NCI-H748 (cell line): ENCODE data around the gene MAPK14.
"Not testable (repeated sequence)": the region's sequence is repeated elsewhere in the genome, so short reads cannot be mapped to it uniquely, and the experiment has no call there.

Experiments used
- DNase-seq: peaks from one replicate; lab custom pipeline; 2025; ENCODE audit not compliant: unreplicated experiment; lab: John Stamatoyannopoulos, UW

Gene MAPK14

DNA sequence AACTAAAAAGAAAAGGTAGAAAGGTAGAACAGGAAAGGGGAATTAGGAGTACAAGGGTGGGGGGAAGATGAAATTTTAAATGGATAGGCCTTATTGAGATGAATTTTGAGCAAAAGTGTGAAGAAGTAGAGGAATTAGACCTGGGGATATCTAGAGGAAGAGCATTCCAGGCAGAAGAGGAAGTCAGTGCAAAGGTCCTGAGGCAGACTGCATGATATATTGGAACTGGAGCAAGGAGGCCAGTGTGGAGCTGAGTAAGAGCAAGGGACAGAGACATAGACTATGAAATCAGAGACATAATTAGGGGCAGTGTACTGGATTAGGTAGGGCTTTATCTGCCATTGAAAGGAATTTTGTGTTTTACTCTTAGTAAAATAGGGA lies 40.4 kb downstream of the MAPK14 start:
- DNase-seq = no peak

DNA sequence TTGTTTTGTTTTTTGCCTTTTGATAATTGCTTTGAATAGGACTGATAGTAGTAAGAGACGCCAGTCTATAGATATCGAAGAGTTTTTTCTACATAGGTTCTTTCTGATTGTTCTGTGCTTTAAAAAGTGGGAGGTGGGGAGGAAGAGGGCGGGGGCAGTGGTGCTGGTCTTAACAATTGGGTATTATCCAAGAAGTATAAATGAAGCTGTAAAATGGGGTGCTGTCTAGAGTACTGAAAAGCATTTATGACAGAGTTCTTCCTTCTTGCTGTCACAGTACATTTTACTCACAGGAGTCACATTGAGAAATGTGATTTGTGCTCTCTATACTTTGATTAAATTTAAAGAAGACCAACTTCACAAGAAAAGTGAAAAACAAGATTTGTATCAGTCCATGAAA lies 41.0 kb downstream of the MAPK14 start:
- DNase-seq = no peak

DNA sequence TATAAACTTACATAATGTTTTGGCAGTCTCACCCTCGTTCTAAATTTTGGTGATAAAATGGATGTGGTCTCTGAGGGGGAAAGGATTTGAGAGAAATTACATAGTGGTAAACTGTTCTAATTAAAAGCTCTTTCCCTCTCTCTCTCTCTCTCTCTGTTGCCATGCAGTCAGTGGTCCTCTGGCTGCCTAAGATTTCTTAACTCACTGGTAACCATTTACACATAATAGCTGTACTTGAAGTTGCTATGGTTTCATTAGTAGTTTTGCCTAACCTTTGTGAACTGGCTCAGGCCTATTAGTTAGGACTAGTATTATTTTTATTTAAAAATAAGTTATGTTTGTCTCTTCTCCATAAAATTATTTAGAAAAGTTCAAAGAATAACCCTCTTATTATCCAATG lies 42.0 kb downstream of the MAPK14 start:
- peak; percentile 18 for DNase-seq

DNA sequence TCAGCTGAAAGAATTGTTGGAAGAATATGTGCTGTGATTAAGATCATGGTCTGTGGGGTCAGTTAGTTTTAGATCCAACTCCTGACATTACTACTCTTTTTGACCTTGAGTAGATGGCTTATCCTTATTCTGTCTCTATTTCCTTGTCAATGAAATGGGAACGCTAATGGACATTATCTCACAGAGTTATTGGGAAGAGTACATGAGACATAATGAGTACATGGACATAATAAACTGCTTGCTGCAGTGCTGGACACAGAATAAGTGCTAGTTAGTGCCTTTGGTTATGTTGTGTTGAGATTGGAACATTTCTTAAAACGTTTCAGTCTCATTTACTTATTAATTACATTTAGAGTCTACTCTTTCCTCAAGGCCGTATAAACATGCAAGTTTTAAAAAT lies 42.6 kb downstream of the MAPK14 start:
- DNase-seq = no peak

DNA sequence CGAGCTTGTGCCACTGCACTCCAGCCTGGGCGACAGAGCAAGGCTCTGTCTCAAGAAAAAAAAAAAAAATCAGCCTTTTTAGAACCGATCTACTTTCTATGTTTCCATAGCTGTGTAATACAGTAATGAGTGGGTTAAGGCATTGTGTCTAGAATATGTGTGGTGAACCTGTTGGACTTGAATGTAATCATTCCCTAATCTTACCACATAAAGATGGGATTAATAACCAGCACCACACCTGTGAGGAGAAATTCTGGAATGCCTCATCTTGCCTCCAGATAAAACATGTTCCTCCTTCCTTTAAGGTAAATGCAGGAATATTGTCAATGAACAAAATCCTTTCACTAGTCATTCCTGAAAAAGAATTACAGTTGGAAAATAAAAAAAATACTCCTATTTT lies 43.7 kb downstream of the MAPK14 start:
- no peak for DNase-seq

- no peak for DNase-seq
Observed at GRCh38 chr6:36071714-36072113, 44.1 kb downstream of the MAPK14 start.

DNA sequence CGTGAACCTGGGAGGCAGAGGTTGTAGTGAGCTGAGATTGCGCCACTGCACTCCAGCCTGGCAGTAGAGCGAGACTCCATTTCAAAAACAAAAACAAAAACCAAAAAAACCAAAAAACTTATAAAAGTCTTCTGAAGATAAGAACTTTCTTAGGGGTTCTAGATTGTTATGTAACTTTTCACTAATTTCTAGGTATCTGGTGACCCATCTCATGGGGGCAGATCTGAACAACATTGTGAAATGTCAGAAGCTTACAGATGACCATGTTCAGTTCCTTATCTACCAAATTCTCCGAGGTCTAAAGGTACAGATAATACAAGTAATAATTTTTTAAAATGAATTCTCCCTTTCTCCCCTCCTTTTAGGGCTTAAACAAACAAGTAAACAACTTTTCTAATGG lies 45.1 kb downstream of the MAPK14 start:
- no peak for DNase-seq

DNA sequence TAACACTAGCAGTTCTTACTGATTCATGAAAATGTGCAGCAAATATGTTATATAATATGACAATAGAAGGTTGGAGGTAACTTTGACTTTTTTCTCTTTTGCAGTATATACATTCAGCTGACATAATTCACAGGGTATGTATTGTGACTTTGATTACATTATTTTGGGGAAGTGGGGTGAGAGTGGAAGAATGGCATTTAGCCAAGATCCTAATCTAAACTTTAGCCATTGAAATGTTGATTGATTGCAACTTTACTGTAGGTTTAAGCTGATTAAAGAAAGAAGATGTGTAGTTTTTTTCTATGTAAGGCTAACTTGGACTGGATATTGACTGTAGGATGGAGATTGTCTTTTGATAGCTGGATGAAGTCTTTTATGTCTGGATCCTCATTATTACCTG lies 46.0 kb downstream of the MAPK14 start:
- no peak for DNase-seq

DNA sequence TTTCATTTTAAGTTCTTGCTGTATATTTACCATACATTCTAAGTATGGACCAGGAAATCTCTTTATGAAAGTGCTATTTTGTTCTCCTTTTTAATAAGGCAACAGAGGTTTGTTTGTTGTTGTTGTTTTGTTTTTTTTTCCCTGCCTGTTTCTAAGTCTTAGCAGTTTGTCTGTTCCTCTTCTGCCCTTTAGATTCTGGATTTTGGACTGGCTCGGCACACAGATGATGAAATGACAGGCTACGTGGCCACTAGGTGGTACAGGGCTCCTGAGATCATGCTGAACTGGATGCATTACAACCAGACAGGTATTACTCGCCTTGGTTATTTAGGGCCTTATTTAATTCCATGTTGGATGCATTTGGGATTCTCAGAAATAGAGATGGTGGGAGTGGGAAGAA lies 48.0 kb downstream of the MAPK14 start:
- DNase-seq = no peak

DNA sequence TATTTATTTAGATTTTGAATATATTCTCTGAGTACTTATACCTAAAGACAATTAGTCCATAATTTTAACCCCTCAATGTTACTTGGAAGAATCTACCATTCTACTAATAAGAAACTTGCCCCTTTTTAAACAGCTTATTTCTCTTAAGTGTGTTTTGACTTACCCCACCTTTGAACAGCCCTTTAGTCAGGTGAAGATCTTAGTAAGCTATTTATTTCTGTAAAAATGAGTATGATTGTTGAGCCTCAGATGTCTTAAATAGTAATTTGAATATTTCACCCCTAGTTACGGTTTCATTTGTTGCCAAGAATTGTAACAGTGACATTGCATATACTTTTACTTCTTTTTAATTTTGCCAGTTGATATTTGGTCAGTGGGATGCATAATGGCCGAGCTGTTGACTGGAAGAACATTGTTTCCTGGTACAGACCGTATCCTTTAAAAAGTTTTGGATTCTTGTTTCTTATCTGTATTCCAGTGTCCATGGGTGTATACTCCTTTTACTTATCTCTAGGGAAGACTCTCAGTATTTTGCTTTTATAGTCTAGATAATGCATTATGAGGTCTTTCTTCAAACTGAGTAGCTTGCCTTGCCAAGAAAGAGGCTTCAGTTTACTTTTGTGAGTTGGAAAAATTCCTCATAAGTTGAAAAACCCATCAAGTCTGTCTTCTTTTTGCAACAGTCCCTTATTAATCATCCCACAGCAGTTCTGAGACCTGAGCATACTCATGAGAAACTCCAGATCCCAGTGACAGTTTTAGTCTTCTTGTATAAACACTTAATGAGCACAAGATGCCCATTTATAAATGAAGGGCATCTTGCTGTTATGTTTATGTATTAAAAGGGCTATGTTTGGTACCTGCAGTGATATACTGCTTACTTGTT lies 48.8 kb downstream of the MAPK14 start:
- DNase-seq = no peak

- DNase-seq = no peak
Observed at GRCh38 chr6:36078159-36078558, 50.6 kb downstream of the MAPK14 start.

DNA sequence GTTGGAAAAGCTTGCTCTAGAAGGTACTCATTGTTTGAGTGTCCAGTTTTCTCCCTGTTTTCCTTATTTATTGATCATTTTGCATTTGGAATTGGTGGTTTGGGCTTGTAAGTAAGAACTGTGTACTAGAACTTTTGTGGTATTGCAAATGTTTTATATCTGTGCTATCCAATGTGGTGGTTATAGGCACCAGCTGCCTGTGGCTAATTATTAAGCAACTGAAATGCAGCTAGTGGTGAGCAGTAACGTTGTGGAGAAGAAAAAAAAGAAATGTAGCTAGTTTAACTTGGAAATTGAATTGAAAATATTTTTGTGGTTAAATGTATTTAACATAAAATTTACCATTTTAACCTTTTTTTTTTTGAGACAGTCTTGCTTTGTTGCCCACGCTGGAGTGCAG lies 52.0 kb downstream of the MAPK14 start:
- DNase-seq = no peak

DNA sequence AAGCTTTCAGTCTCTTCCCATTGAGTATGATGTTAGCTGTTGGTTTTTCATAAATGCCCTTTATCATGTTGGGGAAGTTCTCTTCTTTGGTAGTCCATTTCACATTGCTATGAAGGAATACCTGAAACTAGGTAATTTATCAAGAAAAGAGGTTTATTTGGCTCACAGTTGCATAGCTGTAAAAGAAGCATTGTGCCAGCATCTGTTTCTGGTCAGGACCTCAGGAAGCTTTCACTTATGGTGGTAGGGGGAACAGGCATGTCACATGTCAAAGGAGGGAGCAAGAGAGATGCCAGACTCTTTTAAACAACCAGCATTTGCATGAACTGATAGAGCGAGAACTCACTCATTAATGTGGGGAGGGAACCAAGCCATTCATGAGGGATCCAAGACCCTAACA lies 54.7 kb downstream of the MAPK14 start:
- no peak for DNase-seq

- DNase-seq = no peak
Observed at GRCh38 chr6:36083446-36083845, 55.8 kb downstream of the MAPK14 start.

- not testable (repeated sequence) for DNase-seq
Observed at GRCh38 chr6:36088204-36088603, 60.6 kb downstream of the MAPK14 start.

DNA sequence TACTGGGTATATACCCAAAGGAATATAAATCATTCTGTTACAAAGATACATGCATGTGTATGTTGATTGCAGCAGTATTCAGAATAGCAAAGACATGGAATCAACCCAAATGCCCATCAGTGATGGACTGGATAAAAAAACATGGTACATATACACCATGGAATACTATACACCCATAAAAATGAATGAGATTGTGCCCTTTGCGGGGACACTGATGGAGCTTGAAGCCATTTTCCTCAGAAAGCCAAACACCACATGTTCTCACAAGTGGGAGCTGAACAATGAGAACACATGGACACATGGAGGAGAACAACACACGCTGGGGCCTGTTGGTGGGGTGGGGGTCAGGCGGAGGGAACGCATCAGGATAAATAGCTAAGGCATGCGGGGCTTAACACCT lies 61.4 kb downstream of the MAPK14 start:
- no peak for DNase-seq

DNA sequence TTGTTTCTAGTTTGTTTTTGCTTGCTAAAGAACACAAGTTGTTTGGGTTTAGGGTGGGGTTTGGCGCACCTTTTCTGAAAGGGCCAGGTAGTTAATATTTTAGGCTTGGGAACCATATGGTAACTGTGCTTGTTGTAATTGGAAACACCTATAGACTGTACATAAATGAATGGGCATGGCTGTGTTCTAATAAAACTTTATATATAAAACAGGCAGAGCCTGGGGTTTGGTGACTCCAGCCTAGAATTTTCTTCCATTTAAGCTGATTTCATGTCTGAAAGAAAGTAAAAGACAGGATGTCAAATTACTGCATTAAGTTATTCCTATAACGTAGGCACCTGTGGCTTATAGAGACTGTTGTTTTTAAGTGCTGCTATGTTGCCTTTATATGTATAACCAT lies 66.6 kb downstream of the MAPK14 start:
- DNase-seq = no peak

DNA sequence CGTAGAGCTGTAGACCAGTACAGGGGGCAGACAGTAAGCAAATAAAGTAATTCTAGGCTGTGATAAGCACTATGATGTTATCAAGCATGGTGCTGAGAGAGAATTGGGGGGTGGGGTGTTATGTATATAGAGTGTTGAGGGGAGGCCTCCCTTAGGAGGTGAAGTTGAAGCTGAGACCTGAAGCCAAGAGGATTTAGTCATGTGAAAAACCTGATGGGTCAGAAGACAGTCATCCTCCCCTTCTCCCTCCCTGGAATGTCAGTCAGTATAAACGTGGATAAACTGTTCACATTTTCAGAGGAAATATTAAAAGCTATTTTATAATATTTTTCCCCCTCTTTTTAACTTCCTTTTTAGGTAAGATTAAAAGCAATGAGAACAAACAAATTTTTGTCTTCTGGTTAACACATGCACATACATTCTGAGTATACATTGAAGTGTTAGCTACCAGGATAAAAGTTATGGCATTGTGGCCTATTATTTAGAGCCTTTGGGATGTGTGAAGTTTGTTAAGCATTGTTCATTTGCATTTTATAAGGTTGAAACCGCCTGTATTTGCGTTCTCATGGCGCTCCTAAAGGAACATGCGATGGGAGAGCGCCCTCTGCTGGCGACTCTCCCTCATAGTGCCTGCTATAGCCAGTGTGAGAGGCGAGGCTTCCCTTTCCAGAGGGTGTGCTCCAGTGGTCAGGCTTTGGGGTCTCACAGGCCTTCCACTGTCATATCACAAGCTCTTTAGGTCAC lies 67.3 kb downstream of the MAPK14 start:
- peak; percentile 79 for DNase-seq

DNA sequence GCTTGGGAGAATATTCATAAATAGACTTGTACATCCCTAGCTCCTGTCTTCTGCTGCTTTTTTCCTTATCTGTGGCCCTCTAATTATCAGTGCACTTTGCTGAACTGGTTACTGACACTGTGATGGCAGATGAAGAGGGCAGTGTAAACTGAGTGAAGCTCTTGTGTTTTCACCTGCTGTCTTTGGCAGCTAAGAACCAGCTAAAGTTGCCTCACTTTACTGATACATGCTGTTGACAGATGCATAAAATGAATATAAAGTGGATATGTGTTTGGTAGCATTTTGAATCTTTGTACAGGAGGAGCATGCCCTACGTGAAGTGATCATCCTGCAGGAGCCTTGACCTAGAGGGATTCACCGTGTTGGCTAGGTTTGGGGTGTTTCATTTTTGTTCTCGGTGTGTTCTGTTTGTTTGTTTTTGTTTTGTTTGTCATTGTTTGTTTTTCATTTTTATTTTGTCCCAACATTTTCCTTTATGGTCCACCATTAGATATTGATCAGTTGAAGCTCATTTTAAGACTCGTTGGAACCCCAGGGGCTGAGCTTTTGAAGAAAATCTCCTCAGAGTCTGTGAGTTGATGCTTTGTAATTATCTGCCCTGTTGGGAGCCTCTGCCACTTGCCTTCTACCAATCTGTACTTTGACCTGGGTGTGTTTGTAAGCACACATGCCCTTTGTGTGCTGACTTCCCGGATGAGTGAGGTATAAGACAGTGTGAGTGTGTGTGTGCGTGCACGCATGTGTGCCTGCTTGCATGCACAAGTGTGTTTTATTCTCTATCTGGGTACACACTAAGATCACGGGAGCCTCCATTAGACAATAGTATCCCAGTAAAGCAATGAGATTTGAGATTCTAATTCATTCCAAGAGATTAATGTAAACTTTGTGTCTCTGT lies 68.1 kb downstream of the MAPK14 start:
- DNase-seq = no peak

DNA sequence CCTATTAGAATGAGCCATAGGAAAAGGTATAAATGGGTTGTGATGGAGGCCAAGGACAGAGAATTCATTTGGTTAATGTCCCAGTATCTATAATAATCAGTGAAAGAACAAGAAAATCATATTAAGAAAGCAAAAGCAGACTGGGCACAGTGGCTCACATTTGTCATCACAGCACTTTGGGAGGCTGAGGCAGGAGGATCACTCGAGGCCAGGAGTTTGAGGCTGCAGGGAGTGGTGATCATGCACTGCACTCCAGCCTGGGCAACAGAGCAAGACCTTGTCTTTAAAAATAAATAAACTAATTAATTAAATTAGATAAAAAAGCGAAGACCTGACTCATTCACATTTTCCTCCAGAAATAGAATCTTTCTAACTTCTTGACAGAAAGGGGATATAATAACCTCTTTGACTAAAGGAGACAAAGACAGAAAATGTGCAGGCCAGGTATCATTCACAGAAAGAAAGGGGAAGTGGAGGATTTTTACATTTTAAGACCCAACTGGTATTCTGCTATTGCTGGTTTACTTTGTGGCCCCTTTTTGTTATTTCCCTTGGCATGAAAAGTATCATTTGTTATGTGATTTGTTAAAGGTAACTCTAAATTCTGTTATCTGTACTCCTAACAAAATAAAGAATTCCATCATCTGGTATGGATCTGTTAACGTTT lies 70.8 kb downstream of the MAPK14 start:
- no peak for DNase-seq
